ENCODE data around the gene IQGAP3.

IQGAP3 gene

GRCh38 chr1:156598125-156598524 lies 25.8 kb upstream of the IQGAP3 start:
- TF ChIP-seq, protein P1, sequence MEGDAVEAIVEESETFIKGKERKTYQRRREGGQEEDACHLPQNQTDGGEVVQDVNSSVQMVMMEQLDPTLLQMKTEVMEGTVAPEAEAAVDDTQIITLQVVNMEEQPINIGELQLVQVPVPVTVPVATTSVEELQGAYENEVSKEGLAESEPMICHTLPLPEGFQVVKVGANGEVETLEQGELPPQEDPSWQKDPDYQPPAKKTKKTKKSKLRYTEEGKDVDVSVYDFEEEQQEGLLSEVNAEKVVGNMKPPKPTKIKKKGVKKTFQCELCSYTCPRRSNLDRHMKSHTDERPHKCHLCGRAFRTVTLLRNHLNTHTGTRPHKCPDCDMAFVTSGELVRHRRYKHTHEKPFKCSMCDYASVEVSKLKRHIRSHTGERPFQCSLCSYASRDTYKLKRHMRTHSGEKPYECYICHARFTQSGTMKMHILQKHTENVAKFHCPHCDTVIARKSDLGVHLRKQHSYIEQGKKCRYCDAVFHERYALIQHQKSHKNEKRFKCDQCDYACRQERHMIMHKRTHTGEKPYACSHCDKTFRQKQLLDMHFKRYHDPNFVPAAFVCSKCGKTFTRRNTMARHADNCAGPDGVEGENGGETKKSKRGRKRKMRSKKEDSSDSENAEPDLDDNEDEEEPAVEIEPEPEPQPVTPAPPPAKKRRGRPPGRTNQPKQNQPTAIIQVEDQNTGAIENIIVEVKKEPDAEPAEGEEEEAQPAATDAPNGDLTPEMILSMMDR (IDR thresholded peaks at IDR 0.05) = no peak
- H3K36me3 ChIP-seq = peaks cover 11 to 60% (median 39%) of the 10 kb centered on the region in 3 donors
- DNase-seq = no peak
- H3K27me3 ChIP-seq = no peaks in the 10 kb centered on the region
- H3K27ac ChIP-seq = no peak overlapping the region
- H3K9me3 ChIP-seq = no peaks in the 10 kb centered on the region
- no peak overlapping the region for H3K4me3 ChIP-seq
- intact Hi-C loops (cut with DNase I; ENCODE audit: low total_unique reads) = no loop called here
- H3K4me1 ChIP-seq = peaks cover 0 to 17% (median 16%) of the 10 kb centered on the region in 4 donors

DNA sequence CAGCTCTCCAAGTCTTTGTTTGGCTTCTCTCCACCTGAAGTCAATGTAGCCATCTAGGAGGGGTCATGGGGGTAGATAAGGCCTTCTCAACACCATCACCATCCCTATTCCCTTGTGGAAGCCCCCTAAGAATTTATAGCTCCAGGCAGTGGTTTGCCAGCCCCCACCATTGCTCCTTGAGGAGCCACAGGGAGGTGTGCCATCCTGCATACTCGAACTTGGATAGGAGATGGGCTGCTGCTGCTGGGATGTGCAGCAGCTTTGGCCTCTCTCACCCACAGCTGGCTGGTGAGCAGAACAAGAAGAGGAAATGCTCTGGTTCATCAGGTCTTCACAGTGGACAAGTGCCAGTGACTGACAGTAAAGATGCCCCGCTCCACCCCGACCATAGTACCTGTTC lies 24.1 kb upstream of the IQGAP3 start:
- Histone ChIP-seq H3K4me3 (no peak overlapping the region), H3K27me3 (no peaks in the 10 kb centered on the region), H3K36me3 (peaks cover 11 to 65% (median 40%) of the 10 kb centered on the region in 3 donors), H3K27ac (no peak overlapping the region), H3K9me3 (no peaks in the 10 kb centered on the region), H3K4me1 (peaks cover 0 to 23% (median 19%) of the 10 kb centered on the region in 4 donors)
- DNase-seq = no peak
- TF ChIP-seq, protein P1 (IDR thresholded peaks at IDR 0.05) = no peak
- intact Hi-C loops (cut with DNase I; ENCODE audit: low total_unique reads) = no loop called here

DNA sequence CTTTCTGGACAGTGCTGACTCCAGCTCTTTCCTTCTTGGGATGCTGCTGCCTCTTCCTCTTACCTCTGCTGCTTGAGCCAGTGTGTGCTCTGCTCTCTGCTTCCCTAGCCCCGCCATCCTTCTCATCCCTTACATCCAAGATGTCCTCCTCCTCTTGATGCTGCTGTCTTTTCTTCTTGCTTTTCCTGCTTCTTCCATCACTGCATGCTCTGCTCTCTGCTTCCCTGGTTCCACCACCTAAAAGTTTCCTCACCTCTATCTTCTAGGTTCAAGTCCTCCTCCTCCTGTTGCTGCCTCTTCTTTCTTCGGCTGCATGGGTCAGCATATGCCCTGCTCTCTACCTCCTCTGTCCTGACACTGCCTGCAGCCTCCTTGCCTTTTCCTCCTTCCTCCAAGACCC lies 22.7 kb upstream of the IQGAP3 start:
- TF ChIP-seq, protein P1 (IDR thresholded peaks at IDR 0.05) = no peak
- intact Hi-C loops (cut with DNase I; ENCODE audit: low total_unique reads) = no loop called here
- Histone ChIP-seq H3K36me3 (peaks cover 11 to 65% (median 40%) of the 10 kb centered on the region in 3 donors), H3K27ac (no peak overlapping the region), H3K9me3 (no peaks in the 10 kb centered on the region), H3K4me1 (peaks cover 0 to 19% (median 12%) of the 10 kb centered on the region in 4 donors), H3K27me3 (no peaks in the 10 kb centered on the region), H3K4me3 (no peak overlapping the region)
- DNase-seq = no peak

DNA sequence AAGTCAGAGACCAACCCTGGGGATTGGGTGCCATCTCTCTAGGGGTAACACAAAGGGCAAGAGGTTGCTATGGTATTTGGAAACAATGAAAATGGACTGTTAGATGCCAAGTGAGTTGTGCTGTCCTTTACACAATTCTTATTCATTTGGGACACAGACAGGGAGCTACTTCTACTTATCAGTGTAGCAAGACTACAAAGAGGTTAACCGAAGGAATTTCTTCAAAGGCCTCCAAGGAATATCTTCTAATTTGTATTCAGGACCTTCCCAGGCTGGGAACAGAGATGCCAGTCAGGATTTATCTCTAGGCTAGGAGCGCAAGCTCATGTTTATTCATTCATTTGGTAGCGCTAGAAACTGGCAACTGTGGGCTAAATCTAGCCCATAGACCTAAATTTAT lies 21.8 kb upstream of the IQGAP3 start:
- DNase-seq = no peak
- intact Hi-C loops (cut with DNase I; ENCODE audit: low total_unique reads) = loop anchor here (5.0 kb wide), 1 partner anchor 97 kb away; no protein-coding TSS in a partner anchor
- no peaks in the 10 kb centered on the region for H3K27me3 ChIP-seq
- no peak overlapping the region for H3K27ac ChIP-seq
- no peaks in the 10 kb centered on the region for H3K9me3 ChIP-seq
- H3K4me1 ChIP-seq = peaks cover 0 to 19% (median 12%) of the 10 kb centered on the region in 4 donors
- TF ChIP-seq, protein P1 (IDR thresholded peaks at IDR 0.05) = no peak
- H3K4me3 ChIP-seq = no peak overlapping the region
- H3K36me3 ChIP-seq = peaks cover 11 to 65% (median 40%) of the 10 kb centered on the region in 3 donors

DNA sequence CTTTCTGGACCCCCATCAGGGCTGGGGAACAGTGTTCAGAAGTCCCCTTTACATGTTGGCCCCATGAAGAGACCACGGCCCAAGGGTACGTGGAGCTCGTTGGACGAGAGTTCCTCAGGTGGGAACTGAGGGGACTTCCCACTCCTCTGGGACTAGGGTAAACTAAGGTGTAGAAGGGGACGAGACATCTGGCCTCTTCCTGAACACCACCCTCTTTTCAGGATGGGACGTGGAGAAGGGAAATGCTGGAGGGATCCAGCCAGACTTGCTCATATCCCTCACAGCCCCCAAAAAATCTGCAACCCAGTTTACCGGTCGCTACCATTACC lies 21.3 kb upstream of the IQGAP3 start:
- H3K27ac ChIP-seq = no peak overlapping the region
- intact Hi-C loops (cut with DNase I; ENCODE audit: low total_unique reads) = loop anchor here (5.0 kb wide), 1 partner anchor 96 kb away; no protein-coding TSS in a partner anchor
- H3K4me1 ChIP-seq = peaks cover 0 to 19% (median 12%) of the 10 kb centered on the region in 4 donors
- no peak for DNase-seq
- H3K9me3 ChIP-seq = no peaks in the 10 kb centered on the region
- no peaks in the 10 kb centered on the region for H3K27me3 ChIP-seq
- H3K36me3 ChIP-seq = peaks cover 11 to 60% (median 38%) of the 10 kb centered on the region in 3 donors
- TF ChIP-seq, protein P1 (IDR thresholded peaks at IDR 0.05) = no peak
- H3K4me3 ChIP-seq = no peak overlapping the region
